ENCODE results near the gene YIF1B.
"Not testable (repeated sequence)": the region's sequence is repeated elsewhere in the genome, so short reads cannot be mapped to it uniquely, and the experiment has no call there.

The YIF1B gene

DNA sequence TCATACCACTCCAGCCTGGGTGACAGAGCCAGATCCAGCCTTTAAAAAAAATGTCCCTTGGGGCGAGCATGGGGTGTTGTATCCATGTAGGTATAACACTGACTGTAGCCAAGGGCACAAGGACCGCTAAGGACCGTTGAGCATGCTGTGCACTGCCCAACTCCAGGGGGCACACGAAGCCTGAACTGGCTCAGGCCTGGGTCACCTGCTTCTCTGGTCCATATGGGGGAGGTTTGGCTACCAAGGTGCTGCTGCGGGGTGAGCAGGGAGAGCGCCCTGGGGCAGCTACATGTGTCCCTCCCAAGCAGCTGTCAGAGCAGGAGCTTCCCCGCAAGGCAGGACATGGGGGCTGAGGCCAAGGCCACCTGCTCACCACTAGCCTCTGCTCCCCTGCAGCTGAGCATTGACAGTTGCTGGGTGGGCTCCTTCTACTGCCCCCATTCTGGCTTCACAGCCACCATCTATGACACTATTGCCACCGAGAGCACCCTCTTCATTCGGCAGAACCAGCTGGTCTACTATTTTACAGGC, 36.2 kb upstream of the YIF1B start:
- Histone ChIP-seq H3K4me1 (ENCODE audit: control insufficient read depth, insufficient read depth, low read length) (no peaks in the 10 kb centered on the region), H3K36me3 (ENCODE audit: control insufficient read depth, insufficient read depth, low read length) (no peaks in the 10 kb centered on the region), H3K27me3 (ENCODE audit: control insufficient read depth, insufficient read depth, low read length) (peaks cover 10% of the 10 kb centered on the region), H3K9me3 (ENCODE audit: control insufficient read depth, low read length) (no peaks in the 10 kb centered on the region), H3K9ac (ENCODE audit: low read length) (no peak overlapping the region), H3K4me3 (ENCODE audit: low read length) (no peak overlapping the region)

DNA sequence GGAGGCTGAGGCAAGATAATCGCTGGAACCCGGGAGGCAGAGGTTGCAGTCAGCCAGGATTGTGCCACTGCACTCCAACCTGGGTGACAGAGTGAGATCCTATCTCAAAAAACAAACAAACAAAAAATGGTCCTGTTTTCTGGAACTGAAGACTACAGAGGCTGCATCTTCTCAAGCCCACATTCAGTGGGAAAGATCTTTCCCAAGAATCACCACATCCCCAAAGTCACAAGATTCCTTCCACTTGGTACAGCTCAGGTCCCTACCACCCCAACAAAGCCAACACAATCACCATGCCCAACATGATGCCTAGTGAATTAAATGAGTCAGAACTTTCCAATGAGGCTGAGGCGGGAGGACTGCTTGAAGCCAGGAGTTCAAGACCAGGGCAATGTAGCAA, 35.1 kb upstream of the YIF1B start:
- H3K9ac ChIP-seq (ENCODE audit: low read length), result no peak overlapping the region
- H3K9me3 ChIP-seq (ENCODE audit: control insufficient read depth, low read length), result no peaks in the 10 kb centered on the region
- H3K36me3 ChIP-seq (ENCODE audit: control insufficient read depth, insufficient read depth, low read length), result no peaks in the 10 kb centered on the region
- H3K27me3 ChIP-seq (ENCODE audit: control insufficient read depth, insufficient read depth, low read length), result peaks cover 4% of the 10 kb centered on the region
- no peak overlapping the region for H3K4me3 ChIP-seq (ENCODE audit: low read length)
- H3K4me1 ChIP-seq (ENCODE audit: control insufficient read depth, insufficient read depth, low read length), result no peaks in the 10 kb centered on the region

DNA sequence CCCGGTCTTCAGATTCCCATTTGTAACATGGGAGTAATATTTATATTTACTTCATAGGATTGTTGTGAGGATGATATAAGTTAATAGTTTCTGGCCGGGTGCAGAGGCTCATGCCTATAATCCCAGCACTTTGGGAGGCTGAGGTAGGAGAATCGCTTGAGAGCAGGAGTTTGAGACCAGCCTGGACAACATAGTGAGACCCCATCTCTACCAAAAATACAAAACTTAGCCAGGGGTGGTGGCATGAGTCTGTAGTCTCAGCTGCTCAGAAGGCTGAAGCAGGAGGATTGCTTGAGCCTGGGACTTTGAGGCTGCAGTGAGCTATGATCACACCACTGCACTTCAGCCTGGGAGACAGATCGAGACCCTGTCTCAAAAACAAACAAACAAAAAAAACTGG, 31.1 kb upstream of the YIF1B start:
- Histone ChIP-seq H3K4me1 (ENCODE audit: control insufficient read depth, insufficient read depth, low read length) (no peaks in the 10 kb centered on the region), H3K4me3 (ENCODE audit: low read length) (no peak overlapping the region), H3K9me3 (ENCODE audit: control insufficient read depth, low read length) (no peaks in the 10 kb centered on the region), H3K36me3 (ENCODE audit: control insufficient read depth, insufficient read depth, low read length) (no peaks in the 10 kb centered on the region), H3K9ac (ENCODE audit: low read length) (no peak overlapping the region), H3K27me3 (ENCODE audit: control insufficient read depth, insufficient read depth, low read length) (peaks cover 4% of the 10 kb centered on the region)

DNA sequence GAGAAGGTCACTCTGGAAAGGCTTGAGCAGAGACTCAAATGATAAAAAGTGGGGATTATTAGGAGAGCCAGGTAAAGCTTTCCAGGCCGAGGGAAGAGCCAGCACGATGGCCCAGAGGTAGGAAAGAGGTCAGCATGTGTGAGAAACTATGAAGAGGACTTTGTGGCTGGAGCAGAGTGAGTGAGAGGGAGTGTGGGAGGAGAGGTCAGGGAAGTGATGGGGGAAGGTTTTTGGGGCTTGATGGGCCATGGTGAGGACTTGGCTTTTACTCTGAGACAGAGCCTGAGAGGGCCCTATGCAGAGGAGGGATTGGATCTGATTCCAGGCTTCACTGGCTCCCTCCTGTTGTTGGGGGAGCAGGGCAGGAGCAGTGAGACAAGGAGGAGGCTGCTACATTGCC, 25.2 kb upstream of the YIF1B start:
- Histone ChIP-seq H3K27me3 (ENCODE audit: control insufficient read depth, insufficient read depth, low read length) (no peaks in the 10 kb centered on the region), H3K9ac (ENCODE audit: low read length) (no peak overlapping the region), H3K9me3 (ENCODE audit: control insufficient read depth, low read length) (no peaks in the 10 kb centered on the region), H3K36me3 (ENCODE audit: control insufficient read depth, insufficient read depth, low read length) (no peaks in the 10 kb centered on the region), H3K4me3 (ENCODE audit: low read length) (no peak overlapping the region), H3K4me1 (ENCODE audit: control insufficient read depth, insufficient read depth, low read length) (peaks cover 5% of the 10 kb centered on the region)

DNA sequence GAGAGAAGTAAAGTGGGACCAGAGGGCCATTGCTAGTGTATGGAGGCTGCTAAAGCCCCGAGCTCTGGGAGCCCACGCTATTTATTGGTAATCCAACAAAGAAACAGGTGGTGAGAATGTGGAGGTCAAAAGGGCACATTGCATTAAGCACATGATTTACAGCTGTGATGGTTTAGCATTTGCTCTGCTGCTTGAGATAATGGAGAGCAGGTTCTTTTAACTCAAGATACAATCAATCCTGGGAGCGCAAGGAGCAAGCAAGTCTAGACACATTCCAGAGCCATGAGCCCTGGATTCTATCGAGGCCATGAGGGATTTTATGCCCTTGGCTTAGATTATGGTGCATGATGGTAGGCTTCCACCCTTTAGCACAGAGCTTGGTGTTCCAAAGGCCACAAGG, 23.3 kb upstream of the YIF1B start:
- H3K4me3 ChIP-seq (ENCODE audit: low read length); H3K9ac ChIP-seq (ENCODE audit: low read length); H3K9me3 ChIP-seq (ENCODE audit: control insufficient read depth, low read length); H3K36me3 ChIP-seq (ENCODE audit: control insufficient read depth, insufficient read depth, low read length); H3K27me3 ChIP-seq (ENCODE audit: control insufficient read depth, insufficient read depth, low read length); H3K4me1 ChIP-seq (ENCODE audit: control insufficient read depth, insufficient read depth, low read length): not testable (repeated sequence)

DNA sequence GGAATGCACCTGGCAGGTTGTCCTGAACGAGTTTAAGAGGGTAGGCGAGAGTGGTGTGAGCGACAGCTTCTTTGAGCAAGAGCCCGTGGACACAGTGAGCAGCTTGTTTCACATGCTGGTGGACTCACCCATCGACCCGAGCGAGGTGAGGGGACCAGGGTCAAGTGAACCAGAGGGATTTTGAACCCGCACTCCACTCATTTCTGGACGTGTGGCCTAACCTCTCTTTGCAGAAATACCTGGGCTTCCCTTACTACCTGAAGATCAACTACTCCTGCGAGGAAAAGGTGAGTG, 21.6 kb upstream of the YIF1B start:
- H3K4me1 ChIP-seq (ENCODE audit: control insufficient read depth, insufficient read depth, low read length), result peaks cover 5% of the 10 kb centered on the region
- no peaks in the 10 kb centered on the region for H3K36me3 ChIP-seq (ENCODE audit: control insufficient read depth, insufficient read depth, low read length)
- no peaks in the 10 kb centered on the region for H3K9me3 ChIP-seq (ENCODE audit: control insufficient read depth, low read length)
- no peaks in the 10 kb centered on the region for H3K27me3 ChIP-seq (ENCODE audit: control insufficient read depth, insufficient read depth, low read length)
- H3K4me3 ChIP-seq (ENCODE audit: low read length), result no peak overlapping the region
- peak overlapping the region; percentile 36 for H3K9ac ChIP-seq (ENCODE audit: low read length)

DNA sequence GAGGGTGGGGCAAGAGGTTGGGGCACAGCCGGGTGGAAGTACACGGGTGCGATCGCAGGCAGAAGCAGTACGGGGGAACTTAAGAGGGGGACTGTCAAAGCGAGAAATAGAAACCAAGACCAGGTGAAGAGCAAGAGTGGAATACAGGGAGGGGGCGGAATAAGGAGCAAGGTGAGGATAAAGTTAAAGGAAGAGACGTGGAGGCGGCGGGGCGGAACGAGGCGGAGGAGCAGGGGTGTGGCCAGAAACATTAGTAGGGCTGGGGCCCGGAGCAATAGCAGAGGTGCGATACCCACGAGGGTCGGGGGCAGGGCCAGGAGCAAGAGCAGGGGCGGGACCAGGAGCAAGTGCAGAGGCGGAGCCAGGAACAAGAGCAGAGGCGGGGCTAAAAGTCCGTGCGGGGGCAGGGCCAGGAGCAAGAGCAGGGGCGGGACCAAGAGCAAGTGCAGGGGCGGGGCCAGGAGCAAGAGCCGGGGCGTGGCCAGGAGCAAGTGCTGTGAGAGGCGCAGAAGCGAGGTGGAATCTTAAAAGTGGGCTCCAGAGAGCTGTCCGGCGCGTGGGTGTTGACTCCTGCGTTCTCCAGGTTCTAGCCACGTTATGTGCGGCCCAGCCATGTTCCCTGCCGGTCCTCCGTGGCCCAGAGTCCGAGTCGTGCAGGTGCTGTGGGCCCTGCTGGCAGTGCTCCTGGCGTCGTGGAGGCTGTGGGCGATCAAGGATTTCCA, 21.1 kb upstream of the YIF1B start:
- peak overlapping the region; percentile 39 for H3K4me3 ChIP-seq (ENCODE audit: low read length)
- peak overlapping the region; percentile 54 for H3K9ac ChIP-seq (ENCODE audit: low read length)
- H3K4me1 ChIP-seq (ENCODE audit: control insufficient read depth, insufficient read depth, low read length), result peaks cover 5% of the 10 kb centered on the region

DNA sequence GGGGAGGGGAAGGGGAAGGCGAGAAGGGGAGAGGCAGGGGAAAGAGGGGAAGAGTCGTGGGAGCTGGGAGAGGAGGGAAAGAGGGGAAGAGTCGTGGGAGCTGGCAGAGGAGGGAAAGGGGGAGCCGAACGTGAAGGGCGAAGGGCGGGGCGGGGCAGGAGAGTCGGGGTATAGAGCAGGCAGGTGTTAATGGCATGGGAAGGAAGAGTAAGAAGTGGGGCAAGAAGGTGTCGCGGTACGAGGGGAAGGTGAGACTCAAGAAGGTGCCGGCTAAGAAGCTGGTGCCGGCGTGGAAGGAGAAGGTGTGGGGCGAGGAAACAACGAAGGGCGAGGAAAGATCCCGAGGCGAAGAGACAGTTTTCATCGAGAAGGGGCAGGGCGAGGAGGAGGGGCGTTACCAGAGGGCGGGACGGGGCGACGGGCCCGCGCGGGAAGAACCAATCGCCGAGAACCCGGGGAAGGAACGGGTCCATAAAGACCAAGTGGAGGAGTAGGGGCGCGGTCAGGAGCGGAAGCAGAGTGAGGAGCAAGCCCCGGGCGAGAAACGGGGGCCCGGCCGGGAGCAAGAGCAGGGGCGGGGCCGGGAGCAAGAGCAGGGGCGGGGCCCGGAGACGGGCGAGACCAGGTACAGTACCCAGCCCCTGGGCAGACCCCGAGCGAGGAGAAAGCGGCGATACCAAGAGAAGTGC, 20.3 kb upstream of the YIF1B start:
- H3K4me3 ChIP-seq (ENCODE audit: low read length), result peak overlapping the region; percentile 46
- peak overlapping the region; percentile 54 for H3K9ac ChIP-seq (ENCODE audit: low read length)
- H3K27me3 ChIP-seq (ENCODE audit: control insufficient read depth, insufficient read depth, low read length), result no peaks in the 10 kb centered on the region
- no peaks in the 10 kb centered on the region for H3K36me3 ChIP-seq (ENCODE audit: control insufficient read depth, insufficient read depth, low read length)
- no peaks in the 10 kb centered on the region for H3K9me3 ChIP-seq (ENCODE audit: control insufficient read depth, low read length)
- H3K4me1 ChIP-seq (ENCODE audit: control insufficient read depth, insufficient read depth, low read length), result peaks cover 5% of the 10 kb centered on the region

More for the DNA sequence above, 21.1 kb upstream of the YIF1B start:
- Histone ChIP-seq H3K36me3 (ENCODE audit: control insufficient read depth, insufficient read depth, low read length) (no peaks in the 10 kb centered on the region), H3K9me3 (ENCODE audit: control insufficient read depth, low read length) (no peaks in the 10 kb centered on the region), H3K27me3 (ENCODE audit: control insufficient read depth, insufficient read depth, low read length) (no peaks in the 10 kb centered on the region)

DNA sequence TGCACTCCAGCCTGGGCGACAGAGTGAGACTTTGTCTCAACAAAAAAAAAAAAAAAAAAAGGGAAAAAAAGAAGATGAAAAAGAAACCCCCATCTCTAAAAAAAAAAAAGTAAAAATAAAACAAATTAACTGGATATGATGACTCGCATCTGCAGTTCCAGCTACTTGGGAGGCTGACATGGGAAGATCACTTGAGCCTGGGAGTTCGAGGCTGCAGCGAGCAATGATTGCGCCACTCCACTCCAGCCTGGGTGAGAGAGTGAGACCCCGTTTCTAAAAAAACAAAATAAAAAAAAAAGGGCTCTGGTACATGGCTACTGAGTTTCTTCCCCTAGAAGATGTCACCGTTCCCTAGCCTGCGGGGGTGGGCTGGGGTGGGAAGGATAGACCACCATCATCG, 17.5 kb upstream of the YIF1B start:
- no peaks in the 10 kb centered on the region for H3K9me3 ChIP-seq (ENCODE audit: control insufficient read depth, low read length)
- peaks cover 5% of the 10 kb centered on the region for H3K4me1 ChIP-seq (ENCODE audit: control insufficient read depth, insufficient read depth, low read length)
- no peak overlapping the region for H3K9ac ChIP-seq (ENCODE audit: low read length)
- no peaks in the 10 kb centered on the region for H3K36me3 ChIP-seq (ENCODE audit: control insufficient read depth, insufficient read depth, low read length)
- H3K4me3 ChIP-seq (ENCODE audit: low read length), result no peak overlapping the region
- no peaks in the 10 kb centered on the region for H3K27me3 ChIP-seq (ENCODE audit: control insufficient read depth, insufficient read depth, low read length)

DNA sequence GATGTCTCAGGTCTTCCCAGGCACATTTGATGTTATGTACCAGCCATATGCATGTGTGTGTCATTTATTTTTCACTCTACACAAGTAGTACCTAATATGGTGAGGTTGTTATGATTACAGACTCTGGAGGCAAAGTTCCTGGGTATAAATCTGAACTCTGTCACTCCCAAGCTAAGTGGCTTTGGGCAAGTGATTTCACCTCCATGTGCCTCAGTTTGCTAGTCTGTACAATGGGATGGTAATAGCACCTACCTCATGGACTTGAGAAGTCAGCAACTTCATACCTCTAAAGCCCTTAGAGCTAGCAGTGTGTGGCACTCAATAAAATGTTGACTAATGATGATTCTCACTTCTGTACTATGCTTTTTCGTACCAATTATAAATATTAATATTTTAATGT, 16.0 kb upstream of the YIF1B start:
- peaks cover 9% of the 10 kb centered on the region for H3K36me3 ChIP-seq (ENCODE audit: control insufficient read depth, insufficient read depth, low read length)
- no peak overlapping the region for H3K4me3 ChIP-seq (ENCODE audit: low read length)
- H3K4me1 ChIP-seq (ENCODE audit: control insufficient read depth, insufficient read depth, low read length), result no peaks in the 10 kb centered on the region
- H3K27me3 ChIP-seq (ENCODE audit: control insufficient read depth, insufficient read depth, low read length), result no peaks in the 10 kb centered on the region
- no peak overlapping the region for H3K9ac ChIP-seq (ENCODE audit: low read length)
- no peaks in the 10 kb centered on the region for H3K9me3 ChIP-seq (ENCODE audit: control insufficient read depth, low read length)

DNA sequence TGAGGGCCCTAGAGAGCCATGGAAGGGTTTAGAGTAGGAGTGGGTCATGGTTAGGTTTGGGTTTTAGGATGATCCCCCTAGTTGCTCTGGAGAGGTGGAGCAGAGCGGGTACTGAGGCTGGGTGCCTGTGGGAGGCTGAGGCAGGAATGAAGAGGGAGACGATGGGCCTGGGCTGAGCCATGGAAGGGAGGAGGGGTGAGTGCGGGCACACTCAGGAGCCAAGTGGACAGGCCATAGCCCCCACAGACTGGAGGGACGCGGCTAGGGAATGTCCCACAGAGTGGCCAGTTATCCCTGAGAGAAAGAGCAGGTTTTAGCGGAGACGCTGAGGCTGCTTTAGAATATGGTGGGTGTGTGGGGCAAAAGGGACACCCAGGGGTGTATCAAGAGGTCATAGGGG, 13.9 kb upstream of the YIF1B start:
- no peaks in the 10 kb centered on the region for H3K27me3 ChIP-seq (ENCODE audit: control insufficient read depth, insufficient read depth, low read length)
- H3K9me3 ChIP-seq (ENCODE audit: control insufficient read depth, low read length), result no peaks in the 10 kb centered on the region
- H3K9ac ChIP-seq (ENCODE audit: low read length), result no peak overlapping the region
- H3K36me3 ChIP-seq (ENCODE audit: control insufficient read depth, insufficient read depth, low read length), result peaks cover 9% of the 10 kb centered on the region
- H3K4me3 ChIP-seq (ENCODE audit: low read length), result no peak overlapping the region
- no peaks in the 10 kb centered on the region for H3K4me1 ChIP-seq (ENCODE audit: control insufficient read depth, insufficient read depth, low read length)

DNA sequence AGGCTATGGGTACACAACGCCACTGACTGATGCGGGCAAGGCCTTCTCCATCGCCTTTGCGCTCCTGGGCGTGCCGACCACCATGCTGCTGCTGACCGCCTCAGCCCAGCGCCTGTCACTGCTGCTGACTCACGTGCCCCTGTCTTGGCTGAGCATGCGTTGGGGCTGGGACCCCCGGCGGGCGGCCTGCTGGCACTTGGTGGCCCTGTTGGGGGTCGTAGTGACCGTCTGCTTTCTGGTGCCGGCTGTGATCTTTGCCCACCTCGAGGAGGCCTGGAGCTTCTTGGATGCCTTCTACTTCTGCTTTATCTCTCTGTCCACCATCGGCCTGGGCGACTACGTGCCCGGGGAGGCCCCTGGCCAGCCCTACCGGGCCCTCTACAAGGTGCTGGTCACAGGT, 10.8 kb upstream of the YIF1B start:
- H3K4me1 ChIP-seq (ENCODE audit: control insufficient read depth, insufficient read depth, low read length), result no peaks in the 10 kb centered on the region
- H3K4me3 ChIP-seq (ENCODE audit: low read length), result no peak overlapping the region
- no peak overlapping the region for H3K9ac ChIP-seq (ENCODE audit: low read length)
- peaks cover 9% of the 10 kb centered on the region for H3K36me3 ChIP-seq (ENCODE audit: control insufficient read depth, insufficient read depth, low read length)
- no peaks in the 10 kb centered on the region for H3K9me3 ChIP-seq (ENCODE audit: control insufficient read depth, low read length)
- H3K27me3 ChIP-seq (ENCODE audit: control insufficient read depth, insufficient read depth, low read length), result no peaks in the 10 kb centered on the region

Data from mucosa of stomach (tissue), 1 donor.